ENCODE data around the gene SLC10A7.

Gene SLC10A7

GRCh38 chr4:146275370-146275769 lies 246.4 kb downstream of the SLC10A7 start:
- Histone ChIP-seq H3K36me3 (ENCODE audit: low read length) (no peaks in the 10 kb centered on the region), H3K4me2 (ENCODE audit: low read depth, low read length, poor library complexity, severe bottlenecking) (no peak overlapping the region), H3K4me3 (ENCODE audit: insufficient read depth, low read length, poor library complexity, severe bottlenecking) (no peak overlapping the region), H2AFZ (ENCODE audit: low read depth, low read length, severe bottlenecking) (no peak overlapping the region), H3K9me3 (ENCODE audit: insufficient read depth, low read length) (no peaks in the 10 kb centered on the region), H3K9me2 (replicated peaks; ENCODE audit: insufficient read depth, low read length) (no peaks in the 10 kb centered on the region), H3K79me2 (ENCODE audit: insufficient read depth, low read length) (no peaks in the 10 kb centered on the region), H4K20me1 (ENCODE audit: low read depth, low read length) (no peaks in the 10 kb centered on the region), H3K27me3 (ENCODE audit: low read length) (no peaks in the 10 kb centered on the region), H3F3A (ENCODE audit: insufficient read depth) (no peaks in the 10 kb centered on the region), H3K9ac (ENCODE audit: low read length) (no peak overlapping the region), H3K27ac (ENCODE audit: low read depth, low read length) (no peak overlapping the region)
- TF ChIP-seq CTCF (IDR thresholded peaks at IDR 0.05; ENCODE audit: insufficient read depth, low read length, poor library complexity, severe bottlenecking) (no peak), EZH2phosphoT487 (conservative IDR thresholded peaks at IDR 0.05; ENCODE audit: low read length) (no peak)

DNA sequence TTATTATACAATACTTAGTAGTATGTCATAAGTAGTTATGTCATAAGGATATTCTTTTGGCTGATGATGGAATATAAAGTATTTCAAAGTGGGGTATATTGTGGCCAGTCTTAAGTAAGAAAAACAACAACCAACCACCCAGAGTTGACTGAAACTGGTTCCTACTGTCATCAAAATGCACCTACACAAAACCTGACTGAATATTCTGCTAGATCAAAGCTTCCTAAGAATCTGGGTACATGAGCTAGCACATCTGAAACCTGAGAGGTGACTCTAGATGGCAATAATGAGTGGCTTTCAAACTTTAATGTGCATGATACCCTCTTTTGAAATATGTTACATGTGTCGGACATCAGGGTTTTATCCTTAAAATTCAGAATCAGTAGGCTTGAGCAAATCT lies 247.0 kb downstream of the SLC10A7 start:
- H3K36me3 ChIP-seq (ENCODE audit: low read length) = no peaks in the 10 kb centered on the region
- TF ChIP-seq EZH2phosphoT487 (conservative IDR thresholded peaks at IDR 0.05; ENCODE audit: low read length) = no peak
- TF ChIP-seq CTCF (IDR thresholded peaks at IDR 0.05; ENCODE audit: insufficient read depth, low read length, poor library complexity, severe bottlenecking) = no peak
- H3K4me3 ChIP-seq (ENCODE audit: insufficient read depth, low read length, poor library complexity, severe bottlenecking) = no peak overlapping the region
- H4K20me1 ChIP-seq (ENCODE audit: low read depth, low read length) = no peaks in the 10 kb centered on the region
- H3K9ac ChIP-seq (ENCODE audit: low read length) = no peak overlapping the region
- H3F3A ChIP-seq (ENCODE audit: insufficient read depth) = no peaks in the 10 kb centered on the region
- H2AFZ ChIP-seq (ENCODE audit: low read depth, low read length, severe bottlenecking) = no peak overlapping the region
- H3K4me2 ChIP-seq (ENCODE audit: low read depth, low read length, poor library complexity, severe bottlenecking) = no peak overlapping the region
- no peaks in the 10 kb centered on the region for H3K79me2 ChIP-seq (ENCODE audit: insufficient read depth, low read length)
- no peaks in the 10 kb centered on the region for H3K9me3 ChIP-seq (ENCODE audit: insufficient read depth, low read length)
- no peak overlapping the region for H3K27ac ChIP-seq (ENCODE audit: low read depth, low read length)
- H3K9me2 ChIP-seq (replicated peaks; ENCODE audit: insufficient read depth, low read length) = no peaks in the 10 kb centered on the region
- no peaks in the 10 kb centered on the region for H3K27me3 ChIP-seq (ENCODE audit: low read length)

- H3K4me2 ChIP-seq (ENCODE audit: low read depth, low read length, poor library complexity, severe bottlenecking) = no peak overlapping the region
- H3K27ac ChIP-seq (ENCODE audit: low read depth, low read length) = no peak overlapping the region
- no peak overlapping the region for H3K4me3 ChIP-seq (ENCODE audit: insufficient read depth, low read length, poor library complexity, severe bottlenecking)
- H3K9me2 ChIP-seq (replicated peaks; ENCODE audit: insufficient read depth, low read length) = no peaks in the 10 kb centered on the region
- no peaks in the 10 kb centered on the region for H3K9me3 ChIP-seq (ENCODE audit: insufficient read depth, low read length)
- H3K9ac ChIP-seq (ENCODE audit: low read length) = no peak overlapping the region
- H3K79me2 ChIP-seq (ENCODE audit: insufficient read depth, low read length) = no peaks in the 10 kb centered on the region
- no peak overlapping the region for H2AFZ ChIP-seq (ENCODE audit: low read depth, low read length, severe bottlenecking)
- H3F3A ChIP-seq (ENCODE audit: insufficient read depth) = no peaks in the 10 kb centered on the region
- no peak for TF ChIP-seq CTCF (IDR thresholded peaks at IDR 0.05; ENCODE audit: insufficient read depth, low read length, poor library complexity, severe bottlenecking)
- no peak for TF ChIP-seq EZH2phosphoT487 (conservative IDR thresholded peaks at IDR 0.05; ENCODE audit: low read length)
- H3K36me3 ChIP-seq (ENCODE audit: low read length) = no peaks in the 10 kb centered on the region
- no peaks in the 10 kb centered on the region for H3K27me3 ChIP-seq (ENCODE audit: low read length)
- no peaks in the 10 kb centered on the region for H4K20me1 ChIP-seq (ENCODE audit: low read depth, low read length)
These were observed 248.4 kb downstream of the SLC10A7 start for GRCh38 chr4:146273204-146273901.

Measured in SU-DHL-6 (cell line).